ENCODE results near the gene ZNF438.

ZNF438 gene

DNA sequence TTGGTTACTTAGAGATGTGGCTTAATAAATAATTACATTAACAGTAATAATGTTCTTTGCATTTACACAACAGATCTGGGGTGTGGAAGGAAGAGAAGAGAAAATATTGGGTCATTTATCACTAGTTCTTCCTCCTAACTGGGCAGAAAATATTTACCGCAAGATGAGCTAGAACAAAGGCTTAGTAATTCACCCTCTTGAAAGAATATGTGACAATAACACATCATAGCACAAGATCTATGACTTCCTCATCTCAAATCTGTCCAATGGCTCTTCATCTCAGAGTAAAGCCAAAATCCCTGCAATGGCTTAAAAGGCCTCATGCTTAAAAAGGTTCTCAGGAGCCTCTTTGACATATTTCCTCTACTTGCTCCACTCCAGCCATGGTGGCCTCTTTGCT, 178.6 kb downstream of the ZNF438 start:
- TF ChIP-seq FOXP2 (optimal IDR thresholded peaks at IDR 0.05; ENCODE audit: borderline replicate concordance, extremely low read depth, extremely low read length, insufficient read depth) = no peak
- no peak for TF ChIP-seq REST (IDR thresholded peaks at IDR 0.05; ENCODE audit: insufficient read depth in 1 of 2, low read depth in 2 of 2, low read length in 2 of 2)
- TF ChIP-seq POLR2AphosphoS5 (IDR thresholded peaks at IDR 0.05; ENCODE audit: low read depth, low read length) = no peak
- TF ChIP-seq TAF1 (IDR thresholded peaks at IDR 0.05; ENCODE audit: borderline replicate concordance, insufficient read depth, low read length) = no peak
- no peak for TF ChIP-seq SIN3A (IDR thresholded peaks at IDR 0.05; ENCODE audit: borderline replicate concordance, insufficient read depth, low read length)

- TF ChIP-seq TAF1 (IDR thresholded peaks at IDR 0.05; ENCODE audit: borderline replicate concordance, insufficient read depth, low read length) (no peak), POLR2AphosphoS5 (IDR thresholded peaks at IDR 0.05; ENCODE audit: low read depth, low read length) (no peak), REST (IDR thresholded peaks at IDR 0.05; ENCODE audit: insufficient read depth in 1 of 2, low read depth in 2 of 2, low read length in 2 of 2) (no peak), SIN3A (IDR thresholded peaks at IDR 0.05; ENCODE audit: borderline replicate concordance, insufficient read depth, low read length) (no peak)
Measured at GRCh38 chr10:30850776-30851175, 180.9 kb downstream of the ZNF438 start.

- TF ChIP-seq TAF1 (IDR thresholded peaks at IDR 0.05; ENCODE audit: borderline replicate concordance, insufficient read depth, low read length) = no peak
- TF ChIP-seq REST (IDR thresholded peaks at IDR 0.05; ENCODE audit: insufficient read depth in 1 of 2, low read depth in 2 of 2, low read length in 2 of 2) = no peak
- no peak for TF ChIP-seq POLR2AphosphoS5 (IDR thresholded peaks at IDR 0.05; ENCODE audit: low read depth, low read length)
- TF ChIP-seq FOXP2 (optimal IDR thresholded peaks at IDR 0.05; ENCODE audit: borderline replicate concordance, extremely low read depth, extremely low read length, insufficient read depth) = no peak
- TF ChIP-seq SIN3A (IDR thresholded peaks at IDR 0.05; ENCODE audit: borderline replicate concordance, insufficient read depth, low read length) = no peak
Measured at GRCh38 chr10:30849231-30850035, 182.2 kb downstream of the ZNF438 start.

GRCh38 chr10:30848396-30849032, 183.2 kb downstream of the ZNF438 start:
- no peak for TF ChIP-seq REST (IDR thresholded peaks at IDR 0.05; ENCODE audit: insufficient read depth in 1 of 2, low read depth in 2 of 2, low read length in 2 of 2)
- no peak for TF ChIP-seq TAF1 (IDR thresholded peaks at IDR 0.05; ENCODE audit: borderline replicate concordance, insufficient read depth, low read length)
- TF ChIP-seq SIN3A (IDR thresholded peaks at IDR 0.05; ENCODE audit: borderline replicate concordance, insufficient read depth, low read length) = no peak
- no peak for TF ChIP-seq POLR2AphosphoS5 (IDR thresholded peaks at IDR 0.05; ENCODE audit: low read depth, low read length)
- TF ChIP-seq FOXP2 (optimal IDR thresholded peaks at IDR 0.05; ENCODE audit: borderline replicate concordance, extremely low read depth, extremely low read length, insufficient read depth) = no peak
